HG03060 (cell line): ENCODE data around the gene RBP3.

Source experiments
- ATAC-seq: cut with Tn5 transposase; IDR thresholded peaks from one replicate; pipeline ENCODE4 v1.9.1; 2021; ENCODE audit warnings: low read depth, moderate number of reproducible peaks; ENCODE audit not compliant: unreplicated experiment

Gene RBP3

GRCh38 chr10:47334466-47335295 lies 13.5 kb upstream of the RBP3 start:
- no peak for ATAC-seq

GRCh38 chr10:47335906-47336305 lies 12.3 kb upstream of the RBP3 start:
- ATAC-seq = no peak

GRCh38 chr10:47336387-47337134 lies 11.6 kb upstream of the RBP3 start:
- ATAC-seq = no peak

- ATAC-seq = no peak
Observed at GRCh38 chr10:47337310-47337709, 10.9 kb upstream of the RBP3 start.

GRCh38 chr10:47339186-47339735 lies 8.9 kb upstream of the RBP3 start:
- no peak for ATAC-seq

GRCh38 chr10:47339759-47340607 lies 8.2 kb upstream of the RBP3 start:
- no peak for ATAC-seq

- ATAC-seq = no peak
Observed at GRCh38 chr10:47340608-47341170, 7.5 kb upstream of the RBP3 start.

GRCh38 chr10:47344996-47345870 lies 2.9 kb upstream of the RBP3 start:
- ATAC-seq = no peak

- ATAC-seq = no peak
Observed at GRCh38 chr10:47346581-47347302, 1.4 kb upstream of the RBP3 start.

- ATAC-seq = no peak
Observed at GRCh38 chr10:47347303-47347675, 874 bp upstream of the RBP3 start.

GRCh38 chr10:47348661-47349470 lies 703 bp downstream of the RBP3 start:
- no peak for ATAC-seq

- ATAC-seq = no peak
Observed at GRCh38 chr10:47349516-47349915, 1.4 kb downstream of the RBP3 start.

- no peak for ATAC-seq
Observed at GRCh38 chr10:47349941-47350371, 1.8 kb downstream of the RBP3 start.

GRCh38 chr10:47350671-47351640 lies 2.8 kb downstream of the RBP3 start:
- no peak for ATAC-seq

- ATAC-seq = no peak
Observed at GRCh38 chr10:47351899-47352815, 4.0 kb downstream of the RBP3 start.

GRCh38 chr10:47353351-47353750 lies 5.2 kb downstream of the RBP3 start:
- ATAC-seq = no peak
